WERI-Rb-1 (cell line): Measurements from ENCODE around the gene ASTL.

Source experiments
- DNase-seq: peaks from one replicate; pipeline ENCODE4 v3.0.0-alpha.2; 2020
- H3K27ac ChIP-seq: fragments of 250-450 bp; sonication (Bioruptor Pico); 2 replicates; pipeline ENCODE4 v1.5.1; 2020; ENCODE audit warnings: mild to moderate bottlenecking, moderate library complexity
- H3K27me3 ChIP-seq: fragments of 250-450 bp; sonication (Bioruptor Pico); 2 replicates; pipeline ENCODE4 v1.5.1; 2021; ENCODE audit warnings: mild to moderate bottlenecking, low read depth, moderate library complexity; ENCODE audit not compliant: insufficient read depth, severe bottlenecking
- H3K36me3 ChIP-seq: fragments of 250-450 bp; sonication (Bioruptor Pico); 2 replicates; pipeline ENCODE4 v1.5.1; 2020; ENCODE audit warnings: mild to moderate bottlenecking, moderate library complexity
- H3K4me3 ChIP-seq: 2 replicates; pipeline ENCODE4 v1.5.1; 2011; ENCODE audit warnings: low read depth, mild to moderate bottlenecking, control low read depth, low read length
- H3K9me3 ChIP-seq: fragments of 250-450 bp; sonication (Bioruptor Pico); 2 replicates; pipeline ENCODE4 v1.5.1; 2021; ENCODE audit warnings: mild to moderate bottlenecking, moderate library complexity; ENCODE audit not compliant: severe bottlenecking
- TF ChIP-seq, protein P1 (sequence below): IDR thresholded peaks from 2 replicates; pipeline ENCODE4 v1.5.1; 2011; ENCODE audit warnings: low read depth, mild to moderate bottlenecking, control low read depth, inconsistent platforms, low read length

ASTL gene

DNA sequence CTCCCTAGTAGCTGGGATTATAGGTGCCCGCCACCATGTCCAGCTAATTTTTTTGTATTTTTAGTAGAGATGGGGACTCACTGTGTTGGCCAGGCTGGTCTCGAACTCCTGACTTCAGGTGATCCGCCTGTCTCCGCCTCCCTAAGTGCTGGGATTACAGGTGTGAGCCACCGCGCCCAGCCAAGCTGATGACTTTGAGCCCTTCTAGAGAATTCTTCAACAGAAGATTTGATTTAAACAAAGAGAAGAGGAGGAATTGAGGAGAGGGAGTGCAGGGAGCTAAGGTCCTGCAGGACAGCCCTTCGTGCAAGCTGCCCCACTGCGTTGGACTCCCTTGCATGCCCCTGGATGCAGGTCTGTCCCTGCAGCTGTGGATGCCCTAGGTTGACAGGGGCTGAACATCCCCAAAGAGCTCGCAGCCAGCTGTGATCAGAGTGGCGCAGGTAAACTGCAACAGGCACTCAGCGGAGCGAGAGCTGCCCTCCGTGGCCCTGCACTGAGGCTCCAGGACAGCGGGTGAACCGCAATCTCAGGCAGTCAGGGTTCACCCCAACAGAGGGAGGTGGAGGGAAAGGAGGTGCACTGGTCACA is 35.6 kb downstream of the ASTL start:
- Histone ChIP-seq H3K4me3 (no peak overlapping the region), H3K27ac (no peak overlapping the region), H3K36me3 (no peaks in the 10 kb centered on the region), H3K9me3 (peaks cover 13% of the 10 kb centered on the region), H3K27me3 (no peaks in the 10 kb centered on the region)
- no peak for DNase-seq
- TF ChIP-seq, protein P1, sequence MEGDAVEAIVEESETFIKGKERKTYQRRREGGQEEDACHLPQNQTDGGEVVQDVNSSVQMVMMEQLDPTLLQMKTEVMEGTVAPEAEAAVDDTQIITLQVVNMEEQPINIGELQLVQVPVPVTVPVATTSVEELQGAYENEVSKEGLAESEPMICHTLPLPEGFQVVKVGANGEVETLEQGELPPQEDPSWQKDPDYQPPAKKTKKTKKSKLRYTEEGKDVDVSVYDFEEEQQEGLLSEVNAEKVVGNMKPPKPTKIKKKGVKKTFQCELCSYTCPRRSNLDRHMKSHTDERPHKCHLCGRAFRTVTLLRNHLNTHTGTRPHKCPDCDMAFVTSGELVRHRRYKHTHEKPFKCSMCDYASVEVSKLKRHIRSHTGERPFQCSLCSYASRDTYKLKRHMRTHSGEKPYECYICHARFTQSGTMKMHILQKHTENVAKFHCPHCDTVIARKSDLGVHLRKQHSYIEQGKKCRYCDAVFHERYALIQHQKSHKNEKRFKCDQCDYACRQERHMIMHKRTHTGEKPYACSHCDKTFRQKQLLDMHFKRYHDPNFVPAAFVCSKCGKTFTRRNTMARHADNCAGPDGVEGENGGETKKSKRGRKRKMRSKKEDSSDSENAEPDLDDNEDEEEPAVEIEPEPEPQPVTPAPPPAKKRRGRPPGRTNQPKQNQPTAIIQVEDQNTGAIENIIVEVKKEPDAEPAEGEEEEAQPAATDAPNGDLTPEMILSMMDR: no peak

DNA sequence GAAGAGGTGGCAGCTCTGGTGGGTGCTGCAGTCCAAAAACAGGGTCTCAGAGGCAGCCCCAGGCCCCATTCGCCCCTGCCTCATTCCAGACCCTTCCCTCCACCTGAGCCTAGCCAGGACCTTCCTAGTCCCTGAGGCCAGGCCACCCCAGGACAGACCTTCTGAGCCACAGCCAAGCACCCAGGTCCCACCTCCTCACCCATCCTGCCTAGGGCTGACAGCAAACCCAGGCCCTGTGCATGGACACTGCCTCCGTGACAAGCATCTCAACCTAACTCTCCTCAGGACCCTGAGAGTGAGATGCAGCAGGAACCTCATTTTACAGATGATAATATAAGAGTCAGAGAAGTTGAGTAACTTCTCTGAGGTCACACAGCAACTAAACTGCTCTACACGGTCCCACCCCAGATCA is 37.4 kb downstream of the ASTL start:
- DNase-seq: peak; percentile 3
- no peak overlapping the region for H3K27ac ChIP-seq
- TF ChIP-seq, protein P1: no peak

DNA sequence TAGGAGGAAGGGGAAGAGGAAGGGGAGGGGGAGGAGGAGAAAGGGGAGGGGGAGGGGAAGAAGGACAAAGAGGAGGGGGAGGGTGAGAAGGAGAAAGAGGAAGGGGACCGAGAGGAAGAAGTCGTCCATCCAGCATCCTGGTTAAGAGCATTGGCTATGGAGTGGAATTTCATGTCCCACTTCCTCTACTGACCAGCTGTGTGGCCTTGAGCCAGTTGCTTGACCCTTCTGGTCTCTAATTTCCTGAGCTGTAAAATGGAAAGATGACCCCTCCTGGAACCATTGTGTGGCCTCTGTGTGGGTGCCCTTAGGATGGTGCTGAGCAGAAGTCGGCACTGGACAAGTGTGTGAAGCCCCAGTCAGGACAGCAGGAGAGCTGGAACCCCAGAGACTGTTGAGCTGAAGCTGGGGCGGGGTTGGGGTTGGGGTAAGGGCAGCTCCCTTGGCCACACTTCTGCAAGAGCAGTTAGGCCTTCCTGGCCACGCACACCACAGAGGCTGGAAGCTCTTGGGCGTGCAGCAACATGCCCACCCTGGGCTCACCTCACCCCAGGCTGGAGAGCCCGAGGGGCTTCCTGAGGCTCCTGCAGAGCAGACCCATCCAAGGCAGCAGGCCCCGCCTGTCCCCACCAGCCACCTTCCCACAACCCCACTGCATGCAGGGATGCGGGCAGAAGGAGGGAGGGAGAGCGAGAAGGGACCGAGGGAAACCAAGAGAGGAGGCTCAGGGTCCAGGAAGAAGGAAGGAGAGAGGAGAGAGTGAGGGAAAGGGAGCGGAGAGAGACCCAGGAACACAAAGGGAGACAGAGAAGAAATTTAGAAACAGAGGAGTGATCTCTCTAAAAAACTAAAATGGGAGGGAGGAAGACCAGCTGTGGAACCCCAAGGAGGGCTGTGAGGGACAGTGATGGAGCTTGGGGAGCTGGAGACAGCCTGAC is 38.2 kb downstream of the ASTL start:
- DNase-seq: peak; percentile 42

More for the DNA sequence above, 37.4 kb downstream of the ASTL start:
- no peaks in the 10 kb centered on the region for H3K36me3 ChIP-seq
- no peaks in the 10 kb centered on the region for H3K27me3 ChIP-seq
- H3K4me3 ChIP-seq: no peak overlapping the region
- H3K9me3 ChIP-seq: peaks cover 13% of the 10 kb centered on the region

DNA sequence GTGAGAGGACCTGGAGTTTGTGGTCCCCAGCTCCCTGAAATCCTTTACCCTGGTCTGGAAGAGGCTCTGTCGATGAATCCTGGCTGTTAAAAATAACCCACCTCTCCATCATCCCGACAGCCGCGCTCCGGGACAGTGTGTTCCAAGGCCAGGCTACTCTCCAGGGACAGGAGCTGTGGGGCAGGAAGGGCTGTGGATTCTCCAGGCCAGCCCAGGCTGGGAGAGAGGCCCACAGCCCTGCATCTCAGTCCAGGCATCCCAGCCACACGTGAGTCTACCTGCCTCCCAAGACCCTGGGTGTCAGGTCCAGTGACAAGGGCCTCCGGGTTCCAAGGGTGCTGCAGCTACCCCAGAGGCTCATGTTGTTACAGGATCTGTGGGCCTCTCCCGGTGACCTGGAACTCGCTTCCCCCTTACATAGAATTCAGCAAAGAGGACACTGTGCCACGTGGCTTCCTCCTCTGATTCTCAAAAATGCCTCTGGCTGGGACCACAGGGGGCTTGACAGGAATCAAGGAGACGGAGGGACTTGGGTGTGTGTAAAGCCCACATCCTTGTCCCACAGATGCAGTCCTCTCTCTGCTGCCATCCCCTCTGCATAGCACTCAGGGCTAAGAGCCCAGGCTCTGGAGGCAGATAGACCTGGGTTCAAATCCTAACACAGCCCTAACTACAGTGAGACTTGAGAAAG is 39.3 kb downstream of the ASTL start:
- no peak for DNase-seq
- no peaks in the 10 kb centered on the region for H3K36me3 ChIP-seq
- H3K27me3 ChIP-seq: no peaks in the 10 kb centered on the region
- TF ChIP-seq, protein P1: no peak
- H3K4me3 ChIP-seq: no peak overlapping the region
- no peaks in the 10 kb centered on the region for H3K9me3 ChIP-seq
- no peak overlapping the region for H3K27ac ChIP-seq

More for the DNA sequence above, 38.2 kb downstream of the ASTL start:
- Histone ChIP-seq H3K36me3 (no peaks in the 10 kb centered on the region), H3K9me3 (peaks cover 7% of the 10 kb centered on the region), H3K27me3 (no peaks in the 10 kb centered on the region), H3K4me3 (no peak overlapping the region), H3K27ac (peak overlapping the region; percentile 45; the same call in 1 of the 2 replicates)
- TF ChIP-seq, protein P1: no peak

DNA sequence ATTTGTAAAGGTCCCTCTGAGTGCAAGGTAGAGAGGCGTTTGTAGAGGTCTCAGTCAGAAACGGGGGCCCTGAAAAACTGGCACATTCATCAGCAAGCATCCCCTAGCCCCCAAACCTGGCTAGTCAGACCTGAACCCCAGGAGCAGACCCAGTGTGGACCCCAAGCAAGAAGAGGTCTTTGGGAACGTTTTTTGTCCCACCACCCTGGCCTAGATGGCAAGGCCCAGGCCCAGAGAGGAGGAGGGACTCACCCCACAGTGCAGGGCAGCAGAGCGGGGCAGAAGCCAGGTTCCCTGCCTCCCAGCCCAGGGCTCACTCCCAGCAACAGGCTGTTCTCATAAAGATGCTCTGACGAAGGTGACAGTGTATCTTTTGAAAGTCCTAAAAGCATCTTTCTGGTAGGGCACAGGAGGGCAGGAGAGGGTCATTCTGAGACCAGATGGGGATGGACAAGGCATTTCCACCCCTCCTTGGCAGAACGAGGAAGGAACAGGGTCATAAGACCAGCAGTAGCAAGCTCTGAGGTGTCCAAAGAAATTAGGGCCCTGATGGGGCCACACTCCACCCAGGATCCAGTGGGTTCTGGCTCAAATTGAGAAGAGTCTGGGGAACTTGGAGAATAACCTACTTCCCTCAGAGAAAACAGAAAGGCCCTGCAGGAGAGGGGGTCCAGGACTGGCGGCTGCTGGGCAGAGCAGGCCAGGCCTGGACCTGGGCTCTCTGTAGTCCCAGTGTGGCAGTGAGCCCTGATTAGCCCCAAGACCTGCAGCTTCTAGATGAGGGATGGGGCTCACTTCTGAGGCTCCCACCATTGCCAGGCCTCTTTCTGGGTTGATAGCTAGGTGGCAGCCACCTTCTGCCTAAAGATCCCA is 40.1 kb downstream of the ASTL start:
- Histone ChIP-seq H3K4me3 (no peak overlapping the region), H3K9me3 (peaks cover under 1% of the 10 kb centered on the region), H3K27ac (no peak overlapping the region), H3K27me3 (no peaks in the 10 kb centered on the region), H3K36me3 (no peaks in the 10 kb centered on the region)
- DNase-seq: no peak
- TF ChIP-seq, protein P1: no peak
